Ishikawa (cell line): ENCODE data around the gene ZFAND2B.

ENCODE experiments used
- CEBPB ChIP-seq: IDR thresholded peaks from 2 replicates; pipeline ENCODE4 v1.6.1; 2012
- EGR1 ChIP-seq: IDR thresholded peaks from 2 replicates; pipeline ENCODE4 v1.6.1; 2012
- EP300 ChIP-seq: IDR thresholded peaks from 2 replicates; pipeline ENCODE4 v1.6.1; 2012; ENCODE audit warnings: borderline replicate concordance
- NFIC ChIP-seq: IDR thresholded peaks from 2 replicates; pipeline ENCODE4 v1.6.1; 2012
- RAD21 ChIP-seq: IDR thresholded peaks from 2 replicates; pipeline ENCODE4 v1.6.1; 2012; ENCODE audit warnings: low read depth
- TAF1 ChIP-seq: IDR thresholded peaks from 2 replicates; pipeline ENCODE4 v1.6.1; 2012; ENCODE audit warnings: low read depth, mild to moderate bottlenecking
- TCF12 ChIP-seq: IDR thresholded peaks from 2 replicates; pipeline ENCODE4 v1.6.1; 2012; ENCODE audit warnings: low read depth
- YY1 ChIP-seq: IDR thresholded peaks from 2 replicates; pipeline ENCODE4 v1.6.1; 2012; ENCODE audit warnings: low read depth
- ZBTB7A ChIP-seq: IDR thresholded peaks from 2 replicates; pipeline ENCODE4 v1.6.1; 2012; ENCODE audit warnings: low read depth
- TF ChIP-seq, protein P1 (sequence below): IDR thresholded peaks from 2 replicates; pipeline ENCODE4 v1.6.1; 2012; ENCODE audit warnings: low read depth, mild to moderate bottlenecking
- TF ChIP-seq, protein P2 (sequence below): IDR thresholded peaks from 2 replicates; pipeline ENCODE4 v1.6.1; 2012

DNA sequence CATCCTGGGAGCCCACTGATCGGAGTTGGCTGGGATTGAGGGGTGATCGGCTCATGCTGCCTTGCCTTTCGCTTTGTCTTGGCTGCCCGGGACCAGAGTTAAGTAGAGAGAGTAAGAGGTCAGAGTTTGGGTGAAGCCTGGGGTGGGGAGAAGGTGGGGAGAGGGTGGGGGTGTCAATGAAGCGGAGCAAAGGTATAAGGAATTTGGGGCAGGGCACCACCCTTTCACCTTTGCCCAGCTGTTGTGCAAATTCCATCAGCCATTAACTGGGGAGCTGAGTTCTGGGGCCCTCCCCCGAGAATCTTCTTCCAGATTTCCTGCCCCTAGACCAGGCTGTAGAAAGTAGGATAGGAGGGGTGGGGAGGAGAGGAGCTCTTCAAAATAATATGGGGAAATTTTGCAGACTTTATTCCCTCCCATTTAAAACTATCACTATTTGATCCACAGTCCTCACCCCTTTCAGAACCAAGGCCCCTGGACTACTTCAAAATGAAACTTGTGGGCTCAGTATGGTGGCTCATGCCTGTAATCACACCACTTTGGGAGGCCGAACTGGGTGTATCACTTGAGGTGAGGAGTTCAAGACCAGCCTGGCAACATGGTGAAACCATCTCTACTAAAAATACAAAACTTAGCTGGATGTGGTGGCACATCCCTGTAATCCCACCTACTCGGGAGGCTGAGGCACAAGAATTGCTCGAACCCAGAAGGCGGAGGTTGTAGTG is 36.5 kb upstream of the ZFAND2B start, which contains the start of gene SLC23A3:
- TF ChIP-seq YY1 (no peak), TCF12 (no peak), EGR1 (no peak), NFIC (no peak), RAD21 (no peak), EP300 (no peak), ZBTB7A (no peak), CEBPB (no peak), TAF1 (no peak)
- TF ChIP-seq, protein P1, sequence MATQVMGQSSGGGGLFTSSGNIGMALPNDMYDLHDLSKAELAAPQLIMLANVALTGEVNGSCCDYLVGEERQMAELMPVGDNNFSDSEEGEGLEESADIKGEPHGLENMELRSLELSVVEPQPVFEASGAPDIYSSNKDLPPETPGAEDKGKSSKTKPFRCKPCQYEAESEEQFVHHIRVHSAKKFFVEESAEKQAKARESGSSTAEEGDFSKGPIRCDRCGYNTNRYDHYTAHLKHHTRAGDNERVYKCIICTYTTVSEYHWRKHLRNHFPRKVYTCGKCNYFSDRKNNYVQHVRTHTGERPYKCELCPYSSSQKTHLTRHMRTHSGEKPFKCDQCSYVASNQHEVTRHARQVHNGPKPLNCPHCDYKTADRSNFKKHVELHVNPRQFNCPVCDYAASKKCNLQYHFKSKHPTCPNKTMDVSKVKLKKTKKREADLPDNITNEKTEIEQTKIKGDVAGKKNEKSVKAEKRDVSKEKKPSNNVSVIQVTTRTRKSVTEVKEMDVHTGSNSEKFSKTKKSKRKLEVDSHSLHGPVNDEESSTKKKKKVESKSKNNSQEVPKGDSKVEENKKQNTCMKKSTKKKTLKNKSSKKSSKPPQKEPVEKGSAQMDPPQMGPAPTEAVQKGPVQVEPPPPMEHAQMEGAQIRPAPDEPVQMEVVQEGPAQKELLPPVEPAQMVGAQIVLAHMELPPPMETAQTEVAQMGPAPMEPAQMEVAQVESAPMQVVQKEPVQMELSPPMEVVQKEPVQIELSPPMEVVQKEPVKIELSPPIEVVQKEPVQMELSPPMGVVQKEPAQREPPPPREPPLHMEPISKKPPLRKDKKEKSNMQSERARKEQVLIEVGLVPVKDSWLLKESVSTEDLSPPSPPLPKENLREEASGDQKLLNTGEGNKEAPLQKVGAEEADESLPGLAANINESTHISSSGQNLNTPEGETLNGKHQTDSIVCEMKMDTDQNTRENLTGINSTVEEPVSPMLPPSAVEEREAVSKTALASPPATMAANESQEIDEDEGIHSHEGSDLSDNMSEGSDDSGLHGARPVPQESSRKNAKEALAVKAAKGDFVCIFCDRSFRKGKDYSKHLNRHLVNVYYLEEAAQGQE = no peak
- TF ChIP-seq, protein P2, sequence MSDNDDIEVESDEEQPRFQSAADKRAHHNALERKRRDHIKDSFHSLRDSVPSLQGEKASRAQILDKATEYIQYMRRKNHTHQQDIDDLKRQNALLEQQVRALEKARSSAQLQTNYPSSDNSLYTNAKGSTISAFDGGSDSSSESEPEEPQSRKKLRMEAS = no peak
